H9 (cell line): ENCODE results near the gene MGAT5. TPM values are rescaled to one million over a fixed set of nuclear protein-coding genes. Genes with fewer than 3 reads are reported as not detected.

Experiments
- DNase-seq: peaks from one replicate; pipeline ENCODE4 v3.0.0-alpha.2; 2017
- H2AFZ ChIP-seq: one replicate; pipeline ENCODE4 v1.6.1; 2013; ENCODE audit warnings: mild to moderate bottlenecking, low read length, control low read depth, moderate library complexity
- H2AK5ac ChIP-seq: 2 replicates; pipeline ENCODE4 v1.6.1; 2013; ENCODE audit warnings: low read length, control low read depth, mixed read lengths; ENCODE audit not compliant: insufficient read length
- H2BK120ac ChIP-seq: one replicate; pipeline ENCODE4 v1.6.1; 2013; ENCODE audit warnings: low read depth, mild to moderate bottlenecking, low read length, control low read depth, inconsistent platforms; ENCODE audit not compliant: poor library complexity, severe bottlenecking
- H2BK12ac ChIP-seq: 2 replicates; pipeline ENCODE4 v1.6.1; 2013; ENCODE audit warnings: low read length, control low read depth, mixed read lengths, low read depth; ENCODE audit not compliant: insufficient read length
- H2BK15ac ChIP-seq: 2 replicates; pipeline ENCODE4 v1.6.1; 2013; ENCODE audit warnings: low read depth, low read length, control low read depth
- H2BK20ac ChIP-seq: one replicate; pipeline ENCODE4 v1.6.1; 2013; ENCODE audit warnings: low read depth, mild to moderate bottlenecking, low read length, control low read depth, inconsistent platforms; ENCODE audit not compliant: poor library complexity, severe bottlenecking
- H2BK5ac ChIP-seq: 2 replicates; pipeline ENCODE4 v1.6.1; 2013; ENCODE audit warnings: low read length, control low read depth, mixed read lengths; ENCODE audit not compliant: insufficient read length
- H3K14ac ChIP-seq: 2 replicates; pipeline ENCODE4 v1.6.1; 2013; ENCODE audit warnings: low read length, control low read depth; ENCODE audit not compliant: insufficient read depth
- H3K18ac ChIP-seq: 2 replicates; pipeline ENCODE4 v1.6.1; 2013; ENCODE audit warnings: low read depth, mild to moderate bottlenecking, mixed read lengths, low read length, control low read depth; ENCODE audit not compliant: insufficient read length
- H3K23ac ChIP-seq: 2 replicates; pipeline ENCODE4 v1.6.1; 2013; ENCODE audit warnings: low read length, control low read depth, mixed read lengths, low read depth; ENCODE audit not compliant: insufficient read length
- H3K23me2 ChIP-seq: 2 replicates; pipeline ENCODE4 v1.6.1; 2013; ENCODE audit warnings: low read depth, mild to moderate bottlenecking, mixed read lengths, low read length, control low read depth; ENCODE audit not compliant: insufficient read length, poor library complexity, severe bottlenecking
- H3K27ac ChIP-seq: 2 replicates; pipeline ENCODE4 v1.5.1; 2013; ENCODE audit warnings: low read length, control low read depth, mixed read lengths, low read depth; ENCODE audit not compliant: insufficient read length
- H3K27me3 ChIP-seq: 2 replicates; pipeline ENCODE4 v1.6.1; 2013; ENCODE audit warnings: low read length, control low read depth, inconsistent platforms; ENCODE audit not compliant: insufficient read depth
- H3K4ac ChIP-seq: 2 replicates; pipeline ENCODE4 v1.6.1; 2013; ENCODE audit warnings: low read depth, mild to moderate bottlenecking, control low read depth, inconsistent platforms, low read length, moderate library complexity
- H3K4me1 ChIP-seq: 2 replicates; pipeline ENCODE4 v1.6.1; 2013; ENCODE audit warnings: low read length, control low read depth, inconsistent platforms; ENCODE audit not compliant: insufficient read depth
- H3K4me2 ChIP-seq: 2 replicates; pipeline ENCODE4 v1.6.1; 2013; ENCODE audit warnings: low read length, control low read depth, mixed read lengths; ENCODE audit not compliant: insufficient read length, insufficient read depth
- H3K56ac ChIP-seq: 2 replicates; pipeline ENCODE4 v1.6.1; 2013; ENCODE audit warnings: low read depth, mild to moderate bottlenecking, mixed read lengths, low read length, control low read depth; ENCODE audit not compliant: insufficient read length
- H3K79me1 ChIP-seq: 2 replicates; pipeline ENCODE4 v1.6.1; 2013; ENCODE audit warnings: low read depth, mild to moderate bottlenecking, moderate library complexity, low read length, control low read depth, inconsistent platforms; ENCODE audit not compliant: insufficient read depth, poor library complexity, severe bottlenecking
- H3K79me2 ChIP-seq: 2 replicates; pipeline ENCODE4 v1.6.1; 2013; ENCODE audit warnings: low read length, control low read depth, inconsistent platforms; ENCODE audit not compliant: insufficient read depth
- H3K9ac ChIP-seq: 2 replicates; pipeline ENCODE4 v1.6.1; 2013; ENCODE audit warnings: low read length, control low read depth, mixed read lengths; ENCODE audit not compliant: insufficient read length; ENCODE audit errors: extremely low read depth
- H3K9me3 ChIP-seq: one replicate; pipeline ENCODE4 v1.6.1; 2013; ENCODE audit warnings: low read depth, low read length, inconsistent platforms; ENCODE audit not compliant: control insufficient read depth
- H3T11ph ChIP-seq: one replicate; pipeline ENCODE4 v1.6.1; 2013; ENCODE audit warnings: mild to moderate bottlenecking, low read length, control low read depth, inconsistent platforms
- H4K20me1 ChIP-seq: one replicate; pipeline ENCODE4 v1.6.1; 2013; ENCODE audit not compliant: control insufficient read depth, insufficient read length, insufficient read depth
- H4K5ac ChIP-seq: 2 replicates; pipeline ENCODE4 v1.6.1; 2013; ENCODE audit warnings: low read depth, mild to moderate bottlenecking, mixed read lengths, low read length, control low read depth; ENCODE audit not compliant: insufficient read length
- H4K8ac ChIP-seq: replicated peaks from 2 replicates; pipeline ENCODE4 v1.6.1; 2013; ENCODE audit warnings: low read length, control low read depth, mixed read lengths, low read depth; ENCODE audit not compliant: insufficient read length
- H4K91ac ChIP-seq: 2 replicates; pipeline ENCODE4 v1.6.1; 2013; ENCODE audit warnings: low read depth, mild to moderate bottlenecking, moderate library complexity, mixed read lengths, low read length, control low read depth; ENCODE audit not compliant: insufficient read length
- H3K27ac Mint-ChIP-seq, 3 experiments: 2 replicates in 2 of 3; 3 replicates in 1 of 3; pipeline ENCODE4 v1.8.0; 2020 to 2021; ENCODE audit warnings: mixed read lengths in 3 of 3, mild to moderate bottlenecking in 1 of 3, moderate library complexity in 1 of 3
- H3K27me3 Mint-ChIP-seq: 2 replicates; pipeline ENCODE4 v1.8.0; 2021; ENCODE audit warnings: low read depth, mild to moderate bottlenecking, moderate library complexity, mixed read lengths
- H3K36me3 Mint-ChIP-seq, 3 experiments: 2 replicates in 2 of 3; 3 replicates in 1 of 3; pipeline ENCODE4 v1.8.0; 2020 to 2021; ENCODE audit warnings: low read depth in 3 of 3, mixed read lengths in 3 of 3; ENCODE audit not compliant: insufficient read depth in 1 of 3
- H3K4me1 Mint-ChIP-seq, 2 experiments: 2 replicates each; pipeline ENCODE4 v1.8.0; 2020; ENCODE audit warnings: mixed read lengths in 2 of 2
- H3K4me3 Mint-ChIP-seq, 2 experiments: 2 replicates in 1 of 2; 3 replicates in 1 of 2; pipeline ENCODE4 v1.8.0; 2020 to 2021; ENCODE audit warnings: mild to moderate bottlenecking in 2 of 2, mixed read lengths in 2 of 2, moderate library complexity in 1 of 2
- H3K9me3 Mint-ChIP-seq, 2 experiments: 2 replicates in 1 of 2; 3 replicates in 1 of 2; pipeline ENCODE4 v1.8.0; 2020; ENCODE audit warnings: mild to moderate bottlenecking in 2 of 2, mixed read lengths in 2 of 2, moderate library complexity in 1 of 2
- WGBS: extraction: QIAGEN DNeasy Blood & Tissue Kit; methylation state at CpG from one replicate; pipeline ENCODE4 v1.1.7; 2013; ENCODE audit warnings: missing lambda C conversion rate, low lambda C conversion rate, mixed read lengths; ENCODE audit not compliant: insufficient read length; ENCODE audit errors: extremely low coverage; 5-methylcytosine and 5-hydroxymethylcytosine counted together
- total RNA-seq: library from RNA; stranded (reverse); gene quantifications from 2 replicates; pipeline ENCODE4 v1.2.1, GENCODE V29; 2021
- TF ChIP-seq, protein P1 (sequence below): fragments of 200-600 bp; sonication (generic); conservative IDR thresholded peaks from 3 replicates; pipeline ENCODE4 v1.8.0; 2021; ENCODE audit warnings: antibody characterized with exemption, mild to moderate bottlenecking

Gene MGAT5
- total RNA-seq, 1 experiment from 2014 or later: 25.7 TPM

- Histone ChIP-seq H3T11ph (no peak overlapping the region), H3K27me3 (no peaks in the 10 kb centered on the region), H2AFZ (no peak overlapping the region), H3K23ac (no peak overlapping the region), H3K79me2 (no peaks in the 10 kb centered on the region), H4K20me1 (no peaks in the 10 kb centered on the region), H3K14ac (no peak overlapping the region), H2BK20ac (no peak overlapping the region), H2AK5ac (no peak overlapping the region), H3K18ac (no peak overlapping the region), H3K23me2 (no peaks in the 10 kb centered on the region), H3K56ac (no peak overlapping the region), H2BK15ac (no peak overlapping the region), H2BK5ac (no peak overlapping the region), H4K91ac (no peak overlapping the region), H2BK120ac (no peak overlapping the region), H4K5ac (no peak overlapping the region), H3K9me3 (no peaks in the 10 kb centered on the region), H3K4me2 (no peak overlapping the region), H2BK12ac (no peak overlapping the region), H4K8ac (no peak overlapping the region), H3K79me1 (no peaks in the 10 kb centered on the region), H3K27ac (no peak overlapping the region), H3K4me1 (no peaks in the 10 kb centered on the region), H3K4ac (no peak overlapping the region), H3K9ac (no peak overlapping the region)
- TF ChIP-seq, protein P1, sequence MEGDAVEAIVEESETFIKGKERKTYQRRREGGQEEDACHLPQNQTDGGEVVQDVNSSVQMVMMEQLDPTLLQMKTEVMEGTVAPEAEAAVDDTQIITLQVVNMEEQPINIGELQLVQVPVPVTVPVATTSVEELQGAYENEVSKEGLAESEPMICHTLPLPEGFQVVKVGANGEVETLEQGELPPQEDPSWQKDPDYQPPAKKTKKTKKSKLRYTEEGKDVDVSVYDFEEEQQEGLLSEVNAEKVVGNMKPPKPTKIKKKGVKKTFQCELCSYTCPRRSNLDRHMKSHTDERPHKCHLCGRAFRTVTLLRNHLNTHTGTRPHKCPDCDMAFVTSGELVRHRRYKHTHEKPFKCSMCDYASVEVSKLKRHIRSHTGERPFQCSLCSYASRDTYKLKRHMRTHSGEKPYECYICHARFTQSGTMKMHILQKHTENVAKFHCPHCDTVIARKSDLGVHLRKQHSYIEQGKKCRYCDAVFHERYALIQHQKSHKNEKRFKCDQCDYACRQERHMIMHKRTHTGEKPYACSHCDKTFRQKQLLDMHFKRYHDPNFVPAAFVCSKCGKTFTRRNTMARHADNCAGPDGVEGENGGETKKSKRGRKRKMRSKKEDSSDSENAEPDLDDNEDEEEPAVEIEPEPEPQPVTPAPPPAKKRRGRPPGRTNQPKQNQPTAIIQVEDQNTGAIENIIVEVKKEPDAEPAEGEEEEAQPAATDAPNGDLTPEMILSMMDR: no peak
- Mint-ChIP-seq H3K4me3 (no peak overlapping the region), H3K36me3 (peaks cover 0 to 10% (median 0%) of the 10 kb centered on the region in 3 experiments; a peak in 5 of 7 replicates), H3K27me3 (no peaks in the 10 kb centered on the region), H3K27ac (no peak overlapping the region), H3K9me3 (no peaks in the 10 kb centered on the region), H3K4me1 (peaks cover 14 to 16% of the 10 kb centered on the region in 2 experiments)
- no peak for DNase-seq
- WGBS: no CpG with 5 or more reads among the region's 1 CpG
Measured at GRCh38 chr2:134361648-134362047, 107.8 kb downstream of the MGAT5 start.
